Heart right ventricle (tissue), 16 donors: ENCODE data around the gene FHIT. TPM values are rescaled to one million over a fixed set of nuclear protein-coding genes. Genes with fewer than 3 reads are reported as not detected.

Source experiments
- ATAC-seq, 8 donors: fragments of 200-7000 bp; cut with Tn5 transposase; one replicate each; pipeline ENCODE4 v1.9.1; 2020; ENCODE audit warnings: mild to moderate bottlenecking in 8 of 8, moderate library complexity in 8 of 8, moderate number of reproducible peaks in 1 of 8
- DNase-seq, 2 donors: peaks; one replicate each; pipeline ENCODE4 v3.0.0-alpha.2; 2020
- H3K27ac ChIP-seq, 10 donors: fragments of 200-600 bp; sonication (generic) in 2 of 10; one replicate each; pipeline versions ENCODE4 v1.5.0 to v1.8.0; 2020 to 2022; ENCODE audit warnings: mild to moderate bottlenecking in 3 of 10
- H3K27me3 ChIP-seq, 7 donors: fragments of 200-600 bp; one replicate each; pipeline ENCODE4 v1.8.0; 2021 to 2022; ENCODE audit warnings: mild to moderate bottlenecking in 2 of 7
- H3K36me3 ChIP-seq, 9 donors: fragments of 200-600 bp; sonication (generic) in 1 of 9; one replicate each; pipeline versions ENCODE4 v1.5.0 to v1.8.0; 2020 to 2022; ENCODE audit warnings: mild to moderate bottlenecking in 2 of 9
- H3K4me1 ChIP-seq, 9 donors: fragments of 200-600 bp; sonication (generic) in 1 of 9; one replicate each; pipeline versions ENCODE4 v1.5.0 to v1.8.0; 2020 to 2022; ENCODE audit warnings: mild to moderate bottlenecking in 4 of 9
- H3K4me3 ChIP-seq, 10 donors: fragments of 200-600 bp; sonication (generic) in 2 of 10; one replicate each; pipeline versions ENCODE4 v1.5.0 to v1.8.0; 2020 to 2022; ENCODE audit warnings: mild to moderate bottlenecking in 7 of 10, moderate library complexity in 2 of 10
- H3K9me3 ChIP-seq, 11 donors: fragments of 200-600 bp in 10 of 11; sonication (generic) in 2 of 11; one replicate each; pipeline versions ENCODE4 v1.5.0 to v1.8.0; 2013 to 2022; ENCODE audit warnings: mild to moderate bottlenecking in 2 of 11, control low read depth in 1 of 11, moderate library complexity in 1 of 11
- WGBS, 2 donors: extraction: QIAGEN DNeasy Blood & Tissue Kit; methylation state at CpG; one replicate each; pipeline ENCODE4 v1.1.7; 2013; ENCODE audit warnings: inconsistent platforms in 1 of 2; 5-methylcytosine and 5-hydroxymethylcytosine counted together
- intact Hi-C, 10 donors: fragments of 100-400 bp; cut with DNase I; formaldehyde crosslinking; loops; one replicate each; pipeline versions ENCODE4 v1.11.1 to v1.14.2; 2022
- polyA plus RNA-seq, 2 donors: library from polyadenylated mRNA; stranded (reverse); fragments of 200-250 nt; gene quantifications; one replicate each; pipeline ENCODE4 v1.2.3, GENCODE V29; 2013
- total RNA-seq, 10 donors: library from RNA; stranded (reverse); fragmentation: NEBNext Ultra II Directional in 3 of 10; extraction: Animal tissue kit (Norgen Biotek cat#: 25700) in 3 of 10; gene quantifications; one replicate each; pipeline versions ENCODE4 v1.2.1 to v1.2.4, GENCODE V29; 2021 to 2023
- TF ChIP-seq, protein P1 (sequence below), 9 donors: fragments of 200-600 bp; sonication (generic) in 2 of 9; IDR thresholded peaks; one replicate each; pipeline versions ENCODE4 v1.5.0 to v1.8.0; 2021 to 2022; ENCODE audit warnings: antibody characterized with exemption in 9 of 9, mild to moderate bottlenecking in 5 of 9, moderate library complexity in 1 of 9
- donor health status: Arrhythmogenic right ventricular cardiomyopathy.
- donor health status: ischemic (EF 13 %, LVEDD 7.1; RV severe dilation, severe dysfunction).
- donor health status: healthy with polysubstance abuse.
- donor health status: DM: no; HTN: yes; CAD: no.
- donor health status: DM: no; HTN: no; CAD: no.
- donor health status: ischemic (EF 25% LVEDD 6.9; RV normal size, moderate dysfunction).
- donor health status: ischemic (EF 25% LVEDD 5.7; RV mildly dilated, moderate dysfunction).
- donor health status: healthy.
- donor health status: DM: yes; HTN: yes; CAD: no.
- donor health status: Ischemic cardiomyopathy.
- donor health status: ischemic (EF 35%, LVEDD 5.7; RV mildly dilated, moderate dysfunction).
- donor health status: nonischemic (EF 11% LVEDD 7.7; RV severe dilation, severe dysfunction).
- donor health status: DM: yes; HTN: yes; CAD: no.
- donor health status: PGD.
- donor health status: ischemic (EF 29% LVEDD 5.4; RV normal size, mild dysfunction).
- donor health status: nonischemic (EF 23%, LVEDD 6.1; RV moderate dilation, normal function).

The FHIT gene
- total and polyA plus RNA-seq, 12 donors: 4.7 to 25.5 (median 18.3) TPM

DNA sequence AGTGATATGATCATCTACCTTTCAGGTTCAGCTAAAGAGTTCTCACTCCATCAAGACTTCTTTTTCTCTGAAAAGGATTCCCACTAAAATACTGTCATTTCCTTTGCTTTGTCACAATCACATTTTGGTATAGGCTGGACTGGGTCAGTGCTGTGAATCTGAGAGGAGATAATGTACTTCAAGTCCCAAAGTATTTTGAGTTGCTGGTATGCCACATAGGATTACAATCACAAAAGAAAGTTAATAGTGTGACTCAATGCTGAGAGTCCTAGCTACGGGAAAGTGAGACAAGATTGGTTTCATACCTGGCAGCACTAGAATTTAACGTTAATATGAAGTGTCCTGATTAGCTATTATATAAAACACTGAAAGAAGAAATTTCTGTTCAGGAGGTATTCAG is 1073.5 kb downstream of the FHIT start:
- no peaks in the 10 kb centered on the region for H3K9me3 ChIP-seq
- 88% methylated on average over 2 of the region's 2 CpGs for WGBS, 2 donors
- intact Hi-C loops: no loop called here

DNA sequence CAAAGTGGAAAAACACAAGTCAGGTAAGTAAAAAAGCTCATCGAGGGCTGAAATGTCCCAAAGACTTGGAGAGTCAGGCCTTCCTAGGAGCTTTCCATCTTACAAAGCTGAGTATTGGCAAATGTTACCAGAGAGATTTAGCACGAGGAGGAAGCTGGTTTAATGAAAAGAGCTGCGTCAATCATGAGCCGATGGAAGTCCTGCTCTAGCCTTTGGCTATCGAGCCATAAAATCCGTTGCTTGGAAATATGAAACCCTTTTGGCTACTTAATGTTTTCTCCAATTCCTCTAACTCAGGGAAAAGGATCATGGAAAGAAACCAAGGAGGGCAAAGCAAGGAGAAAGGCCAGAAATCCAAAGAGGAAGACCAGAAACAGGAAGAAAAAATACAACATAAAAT is 1074.6 kb downstream of the FHIT start:
- TF ChIP-seq, protein P1, sequence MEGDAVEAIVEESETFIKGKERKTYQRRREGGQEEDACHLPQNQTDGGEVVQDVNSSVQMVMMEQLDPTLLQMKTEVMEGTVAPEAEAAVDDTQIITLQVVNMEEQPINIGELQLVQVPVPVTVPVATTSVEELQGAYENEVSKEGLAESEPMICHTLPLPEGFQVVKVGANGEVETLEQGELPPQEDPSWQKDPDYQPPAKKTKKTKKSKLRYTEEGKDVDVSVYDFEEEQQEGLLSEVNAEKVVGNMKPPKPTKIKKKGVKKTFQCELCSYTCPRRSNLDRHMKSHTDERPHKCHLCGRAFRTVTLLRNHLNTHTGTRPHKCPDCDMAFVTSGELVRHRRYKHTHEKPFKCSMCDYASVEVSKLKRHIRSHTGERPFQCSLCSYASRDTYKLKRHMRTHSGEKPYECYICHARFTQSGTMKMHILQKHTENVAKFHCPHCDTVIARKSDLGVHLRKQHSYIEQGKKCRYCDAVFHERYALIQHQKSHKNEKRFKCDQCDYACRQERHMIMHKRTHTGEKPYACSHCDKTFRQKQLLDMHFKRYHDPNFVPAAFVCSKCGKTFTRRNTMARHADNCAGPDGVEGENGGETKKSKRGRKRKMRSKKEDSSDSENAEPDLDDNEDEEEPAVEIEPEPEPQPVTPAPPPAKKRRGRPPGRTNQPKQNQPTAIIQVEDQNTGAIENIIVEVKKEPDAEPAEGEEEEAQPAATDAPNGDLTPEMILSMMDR (IDR thresholded peaks at IDR 0.05): no peak
- Histone ChIP-seq H3K4me3 (no peak overlapping the region), H3K9me3 (no peaks in the 10 kb centered on the region), H3K27me3 (no peaks in the 10 kb centered on the region), H3K4me1 (no peaks in the 10 kb centered on the region), H3K27ac (no peak overlapping the region), H3K36me3 (no peaks in the 10 kb centered on the region)
- intact Hi-C loops: no loop called here
- DNase-seq (no peak), ATAC-seq (no peak)
- 82 to 86% methylated on average over 6 of the region's 6 CpGs for WGBS, 2 donors

More for the DNA sequence above, 1073.5 kb downstream of the FHIT start:
- Histone ChIP-seq H3K4me3 (no peak overlapping the region), H3K4me1 (no peaks in the 10 kb centered on the region), H3K27ac (no peak overlapping the region), H3K27me3 (no peaks in the 10 kb centered on the region), H3K36me3 (no peaks in the 10 kb centered on the region)
- DNase-seq (no peak), ATAC-seq (no peak)
- TF ChIP-seq, protein P1 (IDR thresholded peaks at IDR 0.05): no peak

DNA sequence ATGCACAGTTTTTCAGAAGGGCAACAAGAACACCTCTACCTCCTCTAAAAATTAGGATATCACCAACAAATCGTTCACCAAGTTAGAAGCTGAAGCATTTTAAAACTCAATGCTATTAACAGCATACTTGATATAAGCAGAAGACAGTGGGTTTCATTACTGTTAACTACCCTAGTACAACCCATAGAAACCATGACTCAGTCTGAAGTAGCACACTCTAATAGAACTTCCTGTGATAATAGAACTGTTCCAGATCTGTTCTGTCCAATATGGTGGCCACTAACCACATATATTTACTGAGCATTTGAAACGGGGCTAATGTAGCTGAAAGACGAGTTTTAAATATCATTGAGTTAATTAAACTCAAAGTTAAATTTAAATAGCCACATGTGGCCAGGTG is 1075.6 kb downstream of the FHIT start:
- no peak overlapping the region for H3K27ac ChIP-seq
- no peaks in the 10 kb centered on the region for H3K36me3 ChIP-seq
- H3K27me3 ChIP-seq: no peaks in the 10 kb centered on the region
- H3K4me1 ChIP-seq: no peaks in the 10 kb centered on the region
- no peak overlapping the region for H3K4me3 ChIP-seq
- DNase-seq (no peak), ATAC-seq (no peak)
- intact Hi-C loops: no loop called here
- WGBS, 2 donors: 83 to 91% methylated on average over 3 of the region's 3 CpGs
- TF ChIP-seq, protein P1 (IDR thresholded peaks at IDR 0.05): no peak
- H3K9me3 ChIP-seq: no peaks in the 10 kb centered on the region

DNA sequence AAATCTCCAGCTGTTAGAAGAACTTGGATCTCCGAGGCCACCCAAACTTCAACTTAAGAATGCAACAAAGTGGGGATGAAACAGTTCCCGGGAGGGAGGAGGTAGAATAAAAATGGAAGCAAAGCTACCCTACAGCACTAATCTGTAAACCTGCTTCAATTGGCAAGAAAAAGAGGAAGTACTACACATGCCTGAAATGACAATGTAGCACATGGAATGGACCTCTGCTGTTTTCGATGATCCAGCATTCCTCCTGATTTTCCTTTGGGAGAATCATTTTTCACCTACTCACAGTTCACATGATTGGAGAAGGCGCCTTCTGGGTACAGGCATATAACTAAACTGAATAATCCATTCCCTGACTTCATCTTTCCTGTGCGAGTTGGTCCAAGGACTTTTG is 1081.5 kb downstream of the FHIT start:
- Histone ChIP-seq H3K4me3 (no peak overlapping the region), H3K4me1 (peaks cover 0 to 6% (median 0%) of the 10 kb centered on the region in 9 donors), H3K36me3 (no peaks in the 10 kb centered on the region), H3K27ac (no peak overlapping the region), H3K9me3 (no peaks in the 10 kb centered on the region), H3K27me3 (no peaks in the 10 kb centered on the region)
- no peak for DNase-seq
- 85 to 90% methylated on average over 5 of the region's 5 CpGs for WGBS, 2 donors
- ATAC-seq: no peak
- TF ChIP-seq, protein P1 (IDR thresholded peaks at IDR 0.05): no peak
- intact Hi-C loops: no loop called here

DNA sequence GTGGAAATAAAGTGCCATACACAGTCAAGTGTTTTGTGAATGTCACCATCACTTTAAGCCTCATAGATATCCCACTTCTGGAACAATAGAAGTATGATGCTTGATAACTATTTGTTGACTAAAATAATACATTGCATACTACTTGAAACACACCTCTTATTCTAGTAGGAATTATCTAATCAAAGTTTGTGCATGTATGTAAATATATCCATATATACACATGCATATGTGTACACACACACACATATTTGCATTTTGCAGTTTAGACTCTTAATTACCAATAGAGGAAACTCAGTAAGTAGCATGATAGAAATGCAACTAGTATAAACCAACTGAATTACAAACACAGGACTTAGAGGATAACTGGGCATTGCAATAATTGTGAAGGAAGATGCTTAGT is 1084.1 kb downstream of the FHIT start:
- TF ChIP-seq, protein P1 (IDR thresholded peaks at IDR 0.05): no peak
- DNase-seq: no peak
- Histone ChIP-seq H3K9me3 (no peaks in the 10 kb centered on the region), H3K27me3 (no peaks in the 10 kb centered on the region), H3K36me3 (no peaks in the 10 kb centered on the region), H3K4me1 (peaks cover 0 to 6% (median 0%) of the 10 kb centered on the region in 9 donors), H3K27ac (no peak overlapping the region), H3K4me3 (no peak overlapping the region)
- ATAC-seq: no peak
- intact Hi-C loops: no loop called here
